CD4-positive, CD25-positive, alpha-beta regulatory T cell (primary cell): ENCODE measurements around the gene SLC6A9. TPM values are rescaled to one million over a fixed set of nuclear protein-coding genes. Genes with fewer than 3 reads are reported as not detected.

Source experiments
- ATAC-seq, 2 donors: fragments of 150-1000 bp; cut with Tn5 transposase; one replicate each; pipeline ENCODE4 v1.10.0; 2021; ENCODE audit warnings: low read depth in 2 of 2, moderate number of reproducible peaks in 2 of 2, moderate library complexity in 1 of 2
- DNase-seq, 3 donors: peaks; one replicate each; pipeline versions ENCODE4 v3.0.0 to v3.0.0-alpha.2; 2012 to 2022; ENCODE audit warnings: mixed read lengths in 1 of 3
- H3K27ac ChIP-seq: one replicate; pipeline ENCODE4 v1.7.0; 2013; ENCODE audit warnings: mild to moderate bottlenecking, low read length; ENCODE audit not compliant: insufficient read depth, poor library complexity, severe bottlenecking
- H3K27me3 ChIP-seq: one replicate; pipeline ENCODE4 v1.7.0; 2013; ENCODE audit warnings: low read length; ENCODE audit not compliant: control insufficient read depth, insufficient read depth
- H3K36me3 ChIP-seq: one replicate; pipeline ENCODE4 v1.7.0; 2013; ENCODE audit warnings: mild to moderate bottlenecking, low read length, moderate library complexity; ENCODE audit not compliant: control insufficient read depth, insufficient read depth
- H3K4me1 ChIP-seq: 2 replicates; pipeline ENCODE4 v1.7.0; 2013; ENCODE audit warnings: mild to moderate bottlenecking, low read length; ENCODE audit not compliant: insufficient read depth, control insufficient read depth, poor library complexity, severe bottlenecking
- H3K4me3 ChIP-seq: one replicate; pipeline ENCODE4 v1.7.0; 2013; ENCODE audit warnings: low read depth, mild to moderate bottlenecking, low read length, moderate library complexity
- H3K9me3 ChIP-seq, 2 experiments: 1 replicate in 1 of 2; 2 replicates in 1 of 2; pipeline ENCODE4 v1.7.0; 2013; ENCODE audit warnings: low read length in 2 of 2, mild to moderate bottlenecking in 1 of 2, moderate library complexity in 1 of 2; ENCODE audit not compliant: control insufficient read depth in 2 of 2
- H3K27ac Mint-ChIP-seq, 3 donors: one replicate each; pipeline ENCODE4 v1.8.0; 2020 to 2022; ENCODE audit warnings: mild to moderate bottlenecking in 3 of 3, mixed read lengths in 3 of 3, moderate library complexity in 2 of 3
- H3K27me3 Mint-ChIP-seq: one replicate; pipeline ENCODE4 v1.8.0; 2022; ENCODE audit warnings: mild to moderate bottlenecking, mixed read lengths
- H3K36me3 Mint-ChIP-seq: one replicate; pipeline ENCODE4 v1.8.0; 2020; ENCODE audit warnings: mixed read lengths
- H3K4me1 Mint-ChIP-seq, 4 donors: one replicate each; pipeline ENCODE4 v1.8.0; 2020 to 2022; ENCODE audit warnings: mixed read lengths in 4 of 4, mild to moderate bottlenecking in 1 of 4
- H3K4me3 Mint-ChIP-seq, 4 donors: one replicate each; pipeline ENCODE4 v1.8.0; 2020 to 2022; ENCODE audit warnings: mild to moderate bottlenecking in 4 of 4, mixed read lengths in 4 of 4, moderate library complexity in 3 of 4
- H3K9me3 Mint-ChIP-seq, 7 donors: one replicate each; pipeline ENCODE4 v1.8.0; 2020 to 2022; ENCODE audit warnings: mixed read lengths in 7 of 7, mild to moderate bottlenecking in 3 of 7, moderate library complexity in 2 of 7
- polyA plus RNA-seq, 4 donors: library from polyadenylated mRNA; unstranded; fragments of 300-500 nt; fragmentation: Illumina TruSeq; gene quantifications; one replicate each; pipeline ENCODE4 v1.2.3, GENCODE V29; 2021
- total RNA-seq: library from RNA; stranded (reverse); gene quantifications from one replicate; pipeline ENCODE4 v1.2.3, GENCODE V29; 2022

Gene SLC6A9
- total and polyA plus RNA-seq, 5 donors from 2014 or later: 0.07 to 0.20 TPM; not detected in 3

DNA sequence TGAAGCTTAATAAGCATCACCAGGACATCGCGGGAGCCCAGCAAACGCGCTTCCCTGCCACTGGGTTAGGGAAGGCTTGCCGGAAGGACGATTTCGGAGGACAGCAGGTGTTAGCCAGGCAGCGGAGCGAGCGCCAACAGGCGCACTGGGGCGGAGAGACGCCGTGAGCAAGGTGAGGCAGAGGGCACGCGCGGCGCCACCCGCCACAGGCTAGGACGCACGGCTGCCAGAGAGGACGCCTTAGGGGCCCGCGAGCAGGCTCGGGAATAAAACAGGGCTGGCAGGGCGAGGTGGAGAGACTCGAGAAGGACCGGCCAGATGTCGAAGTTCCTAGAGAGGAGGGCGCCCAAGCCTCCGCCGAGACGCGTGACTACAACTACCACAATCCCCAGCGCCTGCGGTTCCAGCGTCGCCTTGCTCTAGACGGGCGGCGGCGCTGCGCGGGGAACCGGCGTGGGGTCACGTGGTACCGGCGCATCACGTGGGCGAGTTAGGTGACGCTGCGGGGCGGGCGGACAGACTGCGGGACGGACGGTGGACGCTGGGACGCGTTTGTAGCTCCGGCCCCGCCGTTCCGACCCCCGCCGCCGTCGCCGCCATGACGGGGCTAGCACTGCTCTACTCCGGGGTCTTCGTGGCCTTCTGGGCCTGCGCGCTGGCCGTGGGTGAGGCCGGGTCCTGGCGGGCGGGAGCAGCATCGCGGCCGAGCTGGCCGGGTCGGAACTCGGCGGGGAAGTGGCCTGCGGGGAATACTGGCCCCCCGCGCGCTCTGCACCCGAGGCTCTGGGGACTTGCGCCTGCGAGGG lies 56.6 kb downstream of the SLC6A9 start, which contains the start of gene ATP6V0B:
ATP6V0B (plus strand) TSS at position 518 of the 806 bp plus-strand sequence; CDS start at position 599, 81 bp downstream.
- Histone ChIP-seq H3K9me3 (no peaks in the 10 kb centered on the region), H3K4me1 (peaks cover 51% of the 10 kb centered on the region), H3K4me3 (peak within 1 kb of the TSS; percentile 79), H3K36me3 (peaks cover 23% of the 10 kb centered on the region), H3K27ac (peak within 1 kb of the TSS; percentile 81), H3K27me3 (no peaks in the 10 kb centered on the region)
- no peaks in the 10 kb centered on the region for H3K9me3 Mint-ChIP-seq
- peak; percentile 89 to 95 (median 92) for DNase-seq
- ATAC-seq: peak; percentile 77 to 80
- no peaks in the 10 kb centered on the region for H3K27me3 Mint-ChIP-seq
- peaks cover 7 to 64% (median 35%) of the 10 kb centered on the region in 4 donors for H3K4me1 Mint-ChIP-seq
- H3K4me3 Mint-ChIP-seq: peak within 1 kb of the TSS; percentile 91 to 96 (median 92)
- H3K27ac Mint-ChIP-seq: peak within 1 kb of the TSS; percentile 95 to 98 (median 98)
- peaks cover 20% of the 10 kb centered on the region for H3K36me3 Mint-ChIP-seq

DNA sequence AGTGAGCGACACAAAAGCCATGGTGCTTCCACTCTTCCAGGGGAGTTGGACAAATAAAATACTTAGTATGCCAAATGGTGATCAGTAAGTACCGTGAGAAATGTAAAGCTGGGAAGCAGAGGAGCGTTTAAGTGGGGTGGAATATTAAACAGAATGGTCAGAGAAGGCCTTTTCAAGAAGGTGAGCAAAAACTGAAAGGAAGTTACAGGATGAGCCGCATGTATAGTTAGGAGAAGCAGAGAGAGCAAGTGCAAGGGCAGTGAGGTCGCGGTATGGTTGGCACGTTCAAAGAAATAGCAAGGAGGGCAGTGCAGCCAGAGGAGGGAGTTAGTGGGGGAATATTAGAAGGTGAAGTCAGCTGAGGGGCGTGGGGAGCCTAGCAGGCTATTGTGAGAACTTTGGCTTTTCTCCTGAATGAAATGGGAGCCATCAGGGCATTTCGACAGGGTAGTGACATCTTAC lies 57.2 kb downstream of the SLC6A9 start:
- H3K27me3 ChIP-seq: no peaks in the 10 kb centered on the region
- peaks cover 23% of the 10 kb centered on the region for H3K36me3 ChIP-seq
- H3K27ac Mint-ChIP-seq: peak overlapping the region; percentile 95 to 98 (median 98)
- no peaks in the 10 kb centered on the region for H3K9me3 Mint-ChIP-seq
- DNase-seq (no peak), ATAC-seq (no peak)
- H3K36me3 Mint-ChIP-seq: peaks cover 20% of the 10 kb centered on the region
- peak overlapping the region; percentile 91 to 96 (median 92) for H3K4me3 Mint-ChIP-seq
- H3K4me3 ChIP-seq: peak overlapping the region; percentile 79
- H3K27ac ChIP-seq: peak overlapping the region; percentile 81
- H3K27me3 Mint-ChIP-seq: peaks cover 4% of the 10 kb centered on the region
- no peaks in the 10 kb centered on the region for H3K9me3 ChIP-seq
- peaks cover 7 to 69% (median 40%) of the 10 kb centered on the region in 4 donors for H3K4me1 Mint-ChIP-seq
- H3K4me1 ChIP-seq: peaks cover 52% of the 10 kb centered on the region

DNA sequence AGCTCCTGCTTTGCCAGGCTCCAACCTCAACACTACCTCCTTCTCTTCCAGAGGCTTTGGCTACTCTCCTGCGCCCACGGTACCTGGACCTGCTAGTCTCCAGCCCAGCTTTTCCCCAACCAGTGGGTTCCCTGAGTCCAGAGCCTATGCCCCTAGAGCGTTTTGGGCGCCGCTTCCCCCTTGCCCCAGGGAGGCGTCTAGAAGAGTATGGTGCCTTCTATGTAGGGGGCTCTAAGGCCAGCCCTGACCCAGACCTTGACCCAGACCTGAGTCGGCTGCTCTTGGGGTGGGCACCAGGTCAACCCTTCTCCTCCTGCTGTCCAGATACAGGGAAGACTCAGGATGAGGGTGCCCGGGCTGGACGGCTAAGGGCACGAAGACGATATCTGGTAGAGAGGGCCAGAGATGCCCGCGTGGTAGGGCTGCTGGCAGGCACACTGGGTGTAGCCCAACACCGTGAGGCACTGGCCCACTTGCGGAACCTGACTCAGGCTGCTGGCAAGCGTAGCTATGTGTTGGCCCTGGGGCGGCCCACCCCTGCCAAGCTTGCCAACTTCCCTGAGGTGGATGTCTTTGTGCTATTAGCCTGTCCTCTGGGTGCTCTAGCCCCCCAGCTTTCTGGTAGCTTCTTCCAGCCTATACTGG lies 59.8 kb downstream of the SLC6A9 start:
- Mint-ChIP-seq H3K27me3 (peaks cover 4% of the 10 kb centered on the region), H3K4me1 (peaks cover 0 to 49% (median 22%) of the 10 kb centered on the region in 4 donors), H3K27ac (no peak overlapping the region), H3K36me3 (peaks cover 7% of the 10 kb centered on the region), H3K9me3 (peaks cover 0 to 1% (median 0%) of the 10 kb centered on the region in 7 donors), H3K4me3 (peak overlapping the region; percentile 90 to 93 (median 93))
- Histone ChIP-seq H3K27me3 (no peaks in the 10 kb centered on the region), H3K9me3 (no peaks in the 10 kb centered on the region), H3K36me3 (peaks cover 6% of the 10 kb centered on the region), H3K27ac (no peak overlapping the region), H3K4me3 (no peak overlapping the region), H3K4me1 (peaks cover 37% of the 10 kb centered on the region)
- ATAC-seq (no peak), DNase-seq (no peak)

DNA sequence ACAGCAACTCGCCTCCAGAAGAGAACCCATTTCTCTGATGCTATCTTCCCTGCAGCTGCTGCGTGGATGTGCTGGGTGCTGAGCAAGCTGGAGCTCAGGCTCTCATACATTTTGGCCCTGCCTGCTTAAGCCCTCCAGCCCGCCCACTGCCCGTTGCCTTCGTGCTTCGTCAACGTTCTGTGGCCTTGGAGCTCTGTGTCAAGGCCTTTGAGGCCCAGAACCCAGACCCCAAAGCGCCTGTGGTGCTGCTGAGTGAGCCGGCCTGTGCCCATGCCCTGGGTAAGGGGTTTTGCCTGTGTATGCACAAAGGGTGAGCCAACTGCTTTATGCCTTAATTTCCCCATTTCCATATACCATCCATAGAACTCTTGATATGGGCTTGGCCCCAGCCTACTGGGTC lies 60.4 kb downstream of the SLC6A9 start:
- peaks cover 32% of the 10 kb centered on the region for H3K4me1 ChIP-seq
- no peak for DNase-seq
- peaks cover 0 to 1% (median 0%) of the 10 kb centered on the region in 7 donors for H3K9me3 Mint-ChIP-seq
- peak overlapping the region; percentile 90 to 98 (median 93) for H3K4me3 Mint-ChIP-seq
- peak overlapping the region; percentile 81 for H3K4me3 ChIP-seq
- no peaks in the 10 kb centered on the region for H3K9me3 ChIP-seq
- ATAC-seq: no peak
- H3K27me3 Mint-ChIP-seq: peaks cover 4% of the 10 kb centered on the region
- H3K4me1 Mint-ChIP-seq: peaks cover 0 to 44% (median 20%) of the 10 kb centered on the region in 4 donors
- peaks cover 5% of the 10 kb centered on the region for H3K36me3 ChIP-seq
- no peaks in the 10 kb centered on the region for H3K27me3 ChIP-seq
- H3K27ac ChIP-seq: no peak overlapping the region
- peak overlapping the region in 1 of 3 donors; percentile 84 for H3K27ac Mint-ChIP-seq
- H3K36me3 Mint-ChIP-seq: peaks cover 7% of the 10 kb centered on the region

DNA sequence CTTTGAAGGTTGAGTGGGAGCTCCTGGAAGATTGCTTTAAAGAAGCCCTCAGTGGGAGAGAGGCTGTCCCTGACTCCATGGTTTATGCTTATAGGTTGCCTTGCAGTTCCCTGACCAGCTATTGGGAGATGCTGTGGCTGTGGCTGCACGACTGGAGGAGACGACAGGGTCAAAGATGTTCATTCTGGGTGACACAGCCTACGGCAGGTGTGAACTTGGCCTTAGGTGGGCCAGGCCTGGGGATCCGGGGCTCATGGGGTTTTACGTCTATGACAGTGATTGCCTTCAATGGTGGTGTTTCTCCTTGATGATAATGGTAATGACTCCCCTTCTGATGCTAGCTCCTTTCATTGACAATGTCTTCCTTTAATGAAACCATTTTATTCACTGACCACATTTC lies 60.8 kb downstream of the SLC6A9 start:
- H3K4me1 ChIP-seq: peaks cover 27% of the 10 kb centered on the region
- Mint-ChIP-seq H3K4me1 (peaks cover 0 to 40% (median 19%) of the 10 kb centered on the region in 4 donors), H3K36me3 (peaks cover 7% of the 10 kb centered on the region), H3K9me3 (peaks cover 0 to 1% (median 0%) of the 10 kb centered on the region in 7 donors), H3K27ac (peak overlapping the region; percentile 14 to 89 (median 84)), H3K4me3 (peak overlapping the region; percentile 90 to 98 (median 93)), H3K27me3 (peaks cover 4% of the 10 kb centered on the region)
- no peak for DNase-seq
- H3K4me3 ChIP-seq: peak overlapping the region; percentile 81
- no peaks in the 10 kb centered on the region for H3K9me3 ChIP-seq
- no peak for ATAC-seq
- peaks cover 5% of the 10 kb centered on the region for H3K36me3 ChIP-seq
- peak overlapping the region; percentile 16 for H3K27ac ChIP-seq
- H3K27me3 ChIP-seq: no peaks in the 10 kb centered on the region

DNA sequence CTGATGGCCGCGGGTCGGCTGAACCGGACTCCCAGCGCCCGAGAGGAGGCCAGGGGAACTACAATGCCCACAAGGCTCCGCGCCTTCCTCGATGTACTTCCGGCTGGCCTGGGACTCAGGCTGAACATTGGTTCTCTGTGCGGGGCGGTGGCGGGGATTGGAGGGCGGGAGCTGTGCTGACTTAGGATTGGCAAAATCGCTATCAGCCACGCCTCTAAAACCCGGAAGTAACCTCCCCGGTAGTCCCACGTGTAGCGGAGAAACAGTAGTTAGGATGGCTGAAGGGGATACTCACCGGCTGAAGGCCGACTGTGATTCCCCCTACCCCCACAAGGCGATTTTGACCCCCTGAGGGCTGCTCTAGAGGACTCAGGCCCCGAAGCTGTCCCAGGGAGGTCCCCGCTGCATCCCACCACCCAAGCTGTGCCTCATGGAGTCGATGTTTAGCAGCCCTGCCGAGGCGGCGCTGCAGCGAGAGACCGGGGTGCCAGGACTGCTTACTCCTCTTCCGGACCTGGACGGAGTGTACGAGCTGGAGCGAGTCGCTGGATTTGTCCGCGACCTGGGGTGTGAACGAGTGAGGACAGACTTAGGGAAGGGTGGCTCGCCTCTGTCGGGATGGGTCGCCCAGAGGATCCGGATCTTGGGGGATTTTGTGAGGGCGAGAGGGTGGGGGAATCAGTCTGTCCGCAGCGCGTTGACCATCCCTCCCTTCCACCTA lies 61.4 kb downstream of the SLC6A9 start, which contains the start of gene DPH2:
DPH2 (plus strand) TSS at position 265 of the 721 bp plus-strand sequence; CDS start at position 431, 166 bp downstream.
- Mint-ChIP-seq H3K36me3 (peaks cover 7% of the 10 kb centered on the region), H3K9me3 (peaks cover 0 to 1% (median 0%) of the 10 kb centered on the region in 7 donors), H3K27ac (peak within 1 kb of the TSS; percentile 72 to 89 (median 84)), H3K4me1 (peaks cover 0 to 39% (median 19%) of the 10 kb centered on the region in 4 donors), H3K27me3 (peaks cover 4% of the 10 kb centered on the region), H3K4me3 (peak within 1 kb of the TSS; percentile 90 to 98 (median 93))
- DNase-seq (peak; percentile 91 to 98 (median 94)), ATAC-seq (peak; percentile 90)
- Histone ChIP-seq H3K9me3 (no peaks in the 10 kb centered on the region), H3K4me1 (peaks cover 24% of the 10 kb centered on the region), H3K27me3 (no peaks in the 10 kb centered on the region), H3K36me3 (peaks cover 5% of the 10 kb centered on the region), H3K4me3 (peak within 1 kb of the TSS; percentile 81), H3K27ac (peak within 1 kb of the TSS; percentile 56)

DNA sequence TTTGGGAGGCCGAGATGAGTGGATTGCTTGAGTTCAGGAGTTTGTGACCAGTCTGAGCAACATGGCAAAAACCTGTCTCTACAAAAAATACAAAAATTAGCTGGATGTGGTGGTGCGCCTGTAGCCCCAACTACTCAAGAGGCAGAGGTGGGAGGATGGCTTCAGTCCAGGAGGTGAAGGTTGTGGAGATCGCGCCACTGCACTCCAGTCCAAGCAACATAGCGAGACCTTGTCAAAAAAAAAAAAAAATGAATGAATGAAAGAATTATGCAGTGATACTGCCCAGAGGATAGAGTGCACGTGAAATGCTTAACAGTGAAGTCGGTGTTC lies 61.9 kb downstream of the SLC6A9 start:
- peaks cover 22% of the 10 kb centered on the region for H3K4me1 ChIP-seq
- no peaks in the 10 kb centered on the region for H3K27me3 ChIP-seq
- peaks cover 5% of the 10 kb centered on the region for H3K36me3 ChIP-seq
- ATAC-seq: no peak
- Mint-ChIP-seq H3K27ac (peak overlapping the region; percentile 72 to 89 (median 84)), H3K27me3 (peaks cover 4% of the 10 kb centered on the region), H3K4me3 (peak overlapping the region; percentile 90 to 98 (median 93)), H3K9me3 (peaks cover 0 to 1% (median 0%) of the 10 kb centered on the region in 7 donors), H3K4me1 (peaks cover 0 to 39% (median 17%) of the 10 kb centered on the region in 4 donors), H3K36me3 (peaks cover 7% of the 10 kb centered on the region)
- H3K27ac ChIP-seq: no peak overlapping the region
- no peak for DNase-seq
- peak overlapping the region; percentile 64 for H3K4me3 ChIP-seq
- H3K9me3 ChIP-seq: no peaks in the 10 kb centered on the region
